Activated CD4-positive, alpha-beta T cell treated with anti-CD3 and anti-CD28 coated beads, Interleukin-2, amount 10 ng/mL, durations not matched to agents 24 days and 14 days (primary cell): Measurements from ENCODE around the gene PACSIN3. TPM values are rescaled to one million over a fixed set of nuclear protein-coding genes. Genes with fewer than 3 reads are reported as not detected.
A peak's percentile ranks its signal among the peaks of the same experiment; 100 is the strongest.

Source experiments
- DNase-seq: peaks from one replicate; pipeline ENCODE4 v3.0.0; 2022
- H3K27ac Mint-ChIP-seq: one replicate; pipeline ENCODE4 v1.8.0; 2022; ENCODE audit warnings: mild to moderate bottlenecking, mixed read lengths
- H3K27me3 Mint-ChIP-seq: one replicate; pipeline ENCODE4 v1.8.0; 2022; ENCODE audit warnings: mixed read lengths
- H3K36me3 Mint-ChIP-seq: one replicate; pipeline ENCODE4 v1.8.0; 2022; ENCODE audit warnings: low read depth, mild to moderate bottlenecking, mixed read lengths
- H3K4me1 Mint-ChIP-seq: one replicate; pipeline ENCODE4 v1.8.0; 2021; ENCODE audit warnings: mixed read lengths
- H3K4me3 Mint-ChIP-seq: one replicate; pipeline ENCODE4 v1.8.0; 2022; ENCODE audit warnings: mild to moderate bottlenecking, moderate library complexity, mixed read lengths
- H3K9me3 Mint-ChIP-seq: one replicate; pipeline ENCODE4 v1.8.0; 2021; ENCODE audit warnings: mixed read lengths
- intact Hi-C: fragments of 100-400 bp; cut with micrococcal nuclease; formaldehyde crosslinking; loops from one replicate; pipeline ENCODE4 v1.15.1; 2023
- total RNA-seq: library from RNA; stranded (reverse); gene quantifications from 2 replicates; pipeline ENCODE4 v1.2.3, GENCODE V29; 2022

PACSIN3 gene
- total RNA-seq, 1 donor from 2014 or later = 16.4 TPM

- intact Hi-C loops = loop anchor here (1.0 kb wide), 2 partner anchors 10 to 27 kb away; partner anchors contain the start of gene DDB2
- Mint-ChIP-seq H3K27ac (peak overlapping the region; percentile 76), H3K9me3 (no peaks in the 10 kb centered on the region), H3K27me3 (peaks cover 35% of the 10 kb centered on the region), H3K4me3 (peak overlapping the region; percentile 81), H3K36me3 (no peaks in the 10 kb centered on the region), H3K4me1 (peaks cover 5% of the 10 kb centered on the region)
- DNase-seq = peak; percentile 83
These were observed 764 bp upstream of the PACSIN3 start for GRCh38 chr11:47186700-47187695.

- H3K4me3 Mint-ChIP-seq = peak overlapping the region; percentile 69
- peaks cover 5% of the 10 kb centered on the region for H3K4me1 Mint-ChIP-seq
- H3K27me3 Mint-ChIP-seq = peaks cover 29% of the 10 kb centered on the region
- no peak overlapping the region for H3K27ac Mint-ChIP-seq
- no peaks in the 10 kb centered on the region for H3K36me3 Mint-ChIP-seq
- intact Hi-C loops = loop anchor here (1.0 kb wide), 2 partner anchors 8 to 29 kb away; partner anchors contain the start of gene DDB2
- DNase-seq = peak; percentile 67
- H3K9me3 Mint-ChIP-seq = no peaks in the 10 kb centered on the region
These were observed 744 bp downstream of the PACSIN3 start for GRCh38 chr11:47185305-47186075.

GRCh38 chr11:47184711-47185304, 1.4 kb downstream of the PACSIN3 start:
- Mint-ChIP-seq H3K4me1 (peaks cover 5% of the 10 kb centered on the region), H3K27ac (no peak overlapping the region), H3K4me3 (peak overlapping the region; percentile 45), H3K9me3 (no peaks in the 10 kb centered on the region), H3K27me3 (peaks cover 23% of the 10 kb centered on the region), H3K36me3 (no peaks in the 10 kb centered on the region)
- intact Hi-C loops = no loop called here
- DNase-seq = no peak

GRCh38 chr11:47183969-47184368, 2.3 kb downstream of the PACSIN3 start:
- Mint-ChIP-seq H3K36me3 (no peaks in the 10 kb centered on the region), H3K27me3 (peaks cover 16% of the 10 kb centered on the region)
- no peak for DNase-seq

GRCh38 chr11:47183031-47183856, 3.0 kb downstream of the PACSIN3 start:
- peaks cover 14% of the 10 kb centered on the region for H3K27me3 Mint-ChIP-seq
- H3K4me1 Mint-ChIP-seq = peaks cover 11% of the 10 kb centered on the region
- intact Hi-C loops = no loop called here
- DNase-seq = no peak
- H3K4me3 Mint-ChIP-seq = no peak overlapping the region
- no peaks in the 10 kb centered on the region for H3K9me3 Mint-ChIP-seq
- H3K36me3 Mint-ChIP-seq = no peaks in the 10 kb centered on the region
- no peak overlapping the region for H3K27ac Mint-ChIP-seq

More at GRCh38 chr11:47183969-47184368, 2.3 kb downstream of the PACSIN3 start:
- H3K27ac Mint-ChIP-seq = no peak overlapping the region
- no peaks in the 10 kb centered on the region for H3K9me3 Mint-ChIP-seq
- intact Hi-C loops = no loop called here
- peaks cover 11% of the 10 kb centered on the region for H3K4me1 Mint-ChIP-seq
- H3K4me3 Mint-ChIP-seq = no peak overlapping the region

- H3K27me3 Mint-ChIP-seq = peaks cover 6% of the 10 kb centered on the region
- H3K27ac Mint-ChIP-seq = no peak overlapping the region
- H3K4me3 Mint-ChIP-seq = no peak overlapping the region
- no peaks in the 10 kb centered on the region for H3K36me3 Mint-ChIP-seq
- peaks cover 17% of the 10 kb centered on the region for H3K4me1 Mint-ChIP-seq
- intact Hi-C loops = no loop called here
- H3K9me3 Mint-ChIP-seq = no peaks in the 10 kb centered on the region
- no peak for DNase-seq
These were observed 3.9 kb downstream of the PACSIN3 start for GRCh38 chr11:47182380-47182779.

- no peak for DNase-seq
- H3K27ac Mint-ChIP-seq = no peak overlapping the region
- no peaks in the 10 kb centered on the region for H3K27me3 Mint-ChIP-seq
- H3K4me3 Mint-ChIP-seq = no peak overlapping the region
- peaks cover 2% of the 10 kb centered on the region for H3K36me3 Mint-ChIP-seq
- intact Hi-C loops = no loop called here
- H3K4me1 Mint-ChIP-seq = peaks cover 15% of the 10 kb centered on the region
- H3K9me3 Mint-ChIP-seq = no peaks in the 10 kb centered on the region
These were observed 5.0 kb downstream of the PACSIN3 start for GRCh38 chr11:47181271-47181670.

GRCh38 chr11:47180006-47180787, 6.0 kb downstream of the PACSIN3 start:
- intact Hi-C loops = no loop called here

GRCh38 chr11:47179655-47179991, 6.6 kb downstream of the PACSIN3 start:
- peaks cover 25% of the 10 kb centered on the region for H3K4me1 Mint-ChIP-seq
- H3K27ac Mint-ChIP-seq = no peak overlapping the region
- H3K9me3 Mint-ChIP-seq = no peaks in the 10 kb centered on the region
- no peaks in the 10 kb centered on the region for H3K27me3 Mint-ChIP-seq
- H3K4me3 Mint-ChIP-seq = no peak overlapping the region
- peaks cover 9% of the 10 kb centered on the region for H3K36me3 Mint-ChIP-seq
- DNase-seq = peak; percentile 84
- intact Hi-C loops = no loop called here

More at GRCh38 chr11:47180006-47180787, 6.0 kb downstream of the PACSIN3 start:
- no peaks in the 10 kb centered on the region for H3K9me3 Mint-ChIP-seq
- no peak overlapping the region for H3K4me3 Mint-ChIP-seq
- H3K27ac Mint-ChIP-seq = no peak overlapping the region
- no peak for DNase-seq
- peaks cover 7% of the 10 kb centered on the region for H3K36me3 Mint-ChIP-seq
- no peaks in the 10 kb centered on the region for H3K27me3 Mint-ChIP-seq
- peaks cover 24% of the 10 kb centered on the region for H3K4me1 Mint-ChIP-seq

- no peak for DNase-seq
- Mint-ChIP-seq H3K27me3 (no peaks in the 10 kb centered on the region), H3K9me3 (no peaks in the 10 kb centered on the region), H3K4me3 (no peak overlapping the region), H3K27ac (no peak overlapping the region), H3K36me3 (peaks cover 9% of the 10 kb centered on the region), H3K4me1 (peaks cover 25% of the 10 kb centered on the region)
- intact Hi-C loops = no loop called here
These were observed 7.2 kb downstream of the PACSIN3 start for GRCh38 chr11:47178737-47179654.

- peaks cover 9% of the 10 kb centered on the region for H3K36me3 Mint-ChIP-seq
- DNase-seq = no peak
- no peak overlapping the region for H3K4me3 Mint-ChIP-seq
- no peaks in the 10 kb centered on the region for H3K27me3 Mint-ChIP-seq
- intact Hi-C loops = no loop called here
- no peaks in the 10 kb centered on the region for H3K9me3 Mint-ChIP-seq
- peaks cover 25% of the 10 kb centered on the region for H3K4me1 Mint-ChIP-seq
- H3K27ac Mint-ChIP-seq = no peak overlapping the region
These were observed 7.9 kb downstream of the PACSIN3 start for GRCh38 chr11:47178316-47178715.

GRCh38 chr11:47177846-47178245, 8.4 kb downstream of the PACSIN3 start:
- H3K36me3 Mint-ChIP-seq = peaks cover 13% of the 10 kb centered on the region
- DNase-seq = no peak
- H3K9me3 Mint-ChIP-seq = no peaks in the 10 kb centered on the region
- H3K4me3 Mint-ChIP-seq = peak overlapping the region; percentile 92
- H3K4me1 Mint-ChIP-seq = peaks cover 25% of the 10 kb centered on the region
- no peaks in the 10 kb centered on the region for H3K27me3 Mint-ChIP-seq
- intact Hi-C loops = loop anchor here (1.0 to 2.0 kb wide), 8 partner anchors 8 to 477 kb away; partner anchors contain the start of genes ACP2, ARHGAP1, CKAP5 and DDB2
- H3K27ac Mint-ChIP-seq = peak overlapping the region; percentile 99
